Superior temporal gyrus (tissue), 1 donor: ENCODE results near the gene SHISA9.

ENCODE experiments used
- DNase-seq: peaks from one replicate; pipeline ENCODE4 v3.0.0-alpha.2; 2016; ENCODE audit errors: extremely low spot score

Gene SHISA9

DNA sequence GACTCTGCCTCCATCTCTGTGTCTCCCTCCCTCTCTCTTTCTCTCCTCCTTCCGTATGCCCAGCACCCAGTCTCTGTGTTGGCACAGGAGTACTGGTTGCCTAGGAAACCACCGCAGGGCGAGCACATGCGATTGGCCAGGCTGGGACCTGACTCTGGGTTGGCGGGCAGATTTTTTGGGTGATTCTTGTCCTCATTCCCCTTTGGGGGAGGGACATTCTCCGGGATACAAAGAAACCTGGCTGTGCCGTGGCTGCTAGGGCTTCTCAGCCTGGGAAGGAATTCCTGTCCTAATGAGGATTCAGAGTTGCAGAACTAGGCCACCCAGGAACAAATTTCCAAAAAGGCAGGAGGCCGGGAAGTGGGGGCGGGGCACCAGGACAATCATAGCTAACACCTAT is 168.9 kb downstream of the SHISA9 start:
- peak; percentile 67 for DNase-seq

DNA sequence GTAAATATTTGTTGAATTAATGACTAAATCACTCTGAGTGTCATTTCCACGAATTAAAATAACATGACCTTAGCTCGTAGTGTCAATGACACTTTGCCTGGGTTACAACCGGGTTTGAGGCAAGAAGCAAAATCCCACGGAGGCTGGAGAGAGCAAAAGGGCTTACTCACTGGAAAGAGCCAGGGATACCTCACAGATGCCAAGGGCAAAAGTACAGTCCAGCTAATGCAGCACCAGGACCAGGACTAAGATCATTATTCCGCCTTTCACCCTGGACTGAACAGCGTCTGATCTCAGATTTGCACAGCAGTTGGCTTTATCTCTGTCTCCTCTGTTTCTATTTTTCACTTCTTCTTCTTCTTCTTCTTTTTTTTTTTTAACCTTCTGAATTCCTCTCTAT is 175.5 kb downstream of the SHISA9 start:
- no peak for DNase-seq

DNA sequence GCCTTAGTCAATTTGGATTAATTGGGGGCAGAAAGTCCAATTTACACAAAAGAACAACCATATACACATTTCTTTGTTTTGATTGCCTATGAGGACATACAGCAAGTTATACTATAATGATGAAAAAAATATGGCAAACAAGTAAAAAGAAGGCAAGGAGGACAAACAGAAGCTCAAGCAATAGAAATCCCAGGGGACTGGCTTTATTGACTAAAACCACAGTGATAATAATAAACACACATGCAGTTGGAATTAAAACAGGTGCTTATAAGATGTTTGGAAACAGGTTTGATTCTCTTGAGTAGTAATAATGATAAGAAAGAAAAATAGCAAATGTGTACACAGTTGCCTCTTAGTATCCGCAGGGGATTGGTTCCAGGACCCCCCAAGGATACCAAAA is 176.4 kb downstream of the SHISA9 start:
- no peak for DNase-seq

DNA sequence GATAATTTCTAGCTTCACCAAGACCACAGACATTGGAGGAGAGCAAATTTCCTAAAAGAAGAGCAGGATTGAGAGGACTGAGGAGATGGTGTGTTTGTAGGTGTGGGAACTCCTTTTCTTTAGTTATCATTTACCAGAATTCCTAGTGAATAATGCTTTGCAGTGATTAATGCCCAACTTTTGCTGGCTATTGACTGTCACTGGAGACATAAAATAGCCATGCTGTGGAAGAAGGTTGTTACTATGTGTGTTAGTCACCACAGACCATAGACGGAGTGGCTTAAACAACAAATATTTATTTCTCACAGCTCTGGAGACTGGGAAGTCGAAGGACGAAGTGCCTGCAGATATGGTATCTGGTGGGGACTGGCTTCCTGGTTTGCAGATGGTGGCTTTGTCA is 179.1 kb downstream of the SHISA9 start:
- no peak for DNase-seq

DNA sequence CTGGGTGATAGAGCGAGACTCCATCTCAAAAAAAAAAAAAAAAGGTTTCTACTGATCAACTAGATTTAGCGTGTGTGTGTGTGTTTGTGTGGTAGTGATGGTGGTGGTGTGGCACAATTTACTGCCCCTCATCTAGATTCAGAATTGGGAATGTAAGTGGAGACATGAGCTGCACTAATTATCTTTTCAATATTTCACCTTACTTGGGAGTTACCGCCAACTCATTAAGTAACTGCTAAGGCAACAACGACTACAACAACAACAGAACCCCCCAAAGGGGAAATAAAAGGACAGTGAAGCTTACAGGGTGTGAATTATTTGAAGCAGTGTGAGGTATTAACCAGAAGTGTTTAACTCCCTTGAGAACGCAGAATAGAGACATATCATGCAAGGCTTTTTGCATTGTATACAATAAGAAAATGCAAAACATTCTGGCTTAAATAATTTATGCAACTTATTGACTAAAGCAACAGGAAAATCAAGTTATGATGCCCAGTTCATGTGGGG is 180.5 kb downstream of the SHISA9 start:
- DNase-seq: no peak

DNA sequence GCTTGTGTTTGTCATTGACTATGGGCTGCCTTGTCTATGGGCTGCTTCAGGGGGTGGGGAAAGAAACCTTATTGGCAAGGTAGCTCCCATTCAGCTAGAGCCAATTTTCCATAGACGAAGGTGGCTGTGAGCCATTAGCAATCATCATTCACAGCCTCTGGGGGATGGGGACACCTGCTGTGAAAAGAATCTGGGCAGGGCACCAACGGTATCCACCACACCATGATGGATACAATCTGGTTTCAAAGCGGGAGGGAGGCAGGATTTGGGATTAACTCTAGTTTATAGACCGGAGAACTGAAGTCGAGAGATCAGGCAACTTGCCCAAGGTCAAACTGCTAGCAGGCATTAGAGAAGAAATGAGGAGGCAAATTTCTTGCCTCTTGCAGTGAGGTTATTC is 182.3 kb downstream of the SHISA9 start:
- DNase-seq: no peak

DNA sequence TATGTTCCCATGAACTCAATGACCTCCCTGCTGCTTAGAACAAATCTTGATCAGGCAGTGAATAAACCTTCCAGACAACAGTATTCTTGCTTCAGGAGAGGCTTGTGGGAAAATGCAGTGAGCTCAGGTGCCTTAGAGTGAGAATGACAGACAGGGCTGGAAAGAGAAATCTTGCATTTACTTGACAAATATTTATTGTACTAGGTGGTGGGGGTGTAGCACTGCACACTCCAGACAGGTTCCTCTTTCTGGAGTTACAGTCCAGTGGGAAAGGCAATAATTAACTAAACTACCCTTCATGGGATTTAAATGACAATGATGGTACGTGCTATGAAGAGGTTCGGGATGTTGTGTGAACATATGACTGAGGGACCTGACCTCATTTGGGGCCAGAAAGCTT is 182.9 kb downstream of the SHISA9 start:
- no peak for DNase-seq

DNA sequence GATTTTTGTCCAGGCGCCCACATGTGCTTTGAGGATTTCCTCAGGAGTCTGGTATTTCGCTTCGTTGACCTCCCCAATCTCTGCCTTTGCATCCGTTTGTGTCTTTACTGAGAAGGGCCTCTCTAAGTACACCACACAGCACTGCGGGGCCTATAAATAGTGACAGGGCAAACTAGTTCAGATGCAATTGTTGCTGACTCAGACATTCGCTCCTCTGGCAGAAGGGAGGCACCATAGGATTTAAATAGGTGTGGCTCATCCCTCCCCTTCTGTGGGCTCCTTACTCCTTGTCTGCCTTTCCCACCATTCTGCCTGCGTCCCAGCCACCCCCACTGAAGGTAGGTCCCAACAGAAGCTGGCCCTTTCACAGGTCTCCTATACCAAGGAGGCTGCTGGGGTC is 192.3 kb downstream of the SHISA9 start:
- DNase-seq: no peak

DNA sequence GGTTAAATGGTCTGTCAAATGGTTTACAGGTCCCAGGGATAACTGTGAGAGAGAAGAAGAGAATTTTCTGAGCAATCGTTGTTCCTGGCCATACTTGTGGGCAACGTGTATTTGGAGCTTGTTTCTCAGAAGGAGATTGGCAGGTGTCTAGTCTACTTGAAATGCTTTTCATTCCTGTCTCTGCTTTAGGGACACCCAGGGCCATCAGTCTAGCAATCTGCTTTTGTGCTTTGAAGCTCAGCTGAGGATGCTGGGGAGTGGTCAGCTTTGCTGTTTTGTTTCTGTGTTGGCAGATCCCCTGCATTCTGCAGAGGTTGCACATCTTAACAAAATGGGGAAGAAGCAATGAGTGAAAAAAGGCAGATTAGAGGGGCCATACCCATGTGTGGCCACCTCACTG is 193.7 kb downstream of the SHISA9 start:
- no peak for DNase-seq

DNA sequence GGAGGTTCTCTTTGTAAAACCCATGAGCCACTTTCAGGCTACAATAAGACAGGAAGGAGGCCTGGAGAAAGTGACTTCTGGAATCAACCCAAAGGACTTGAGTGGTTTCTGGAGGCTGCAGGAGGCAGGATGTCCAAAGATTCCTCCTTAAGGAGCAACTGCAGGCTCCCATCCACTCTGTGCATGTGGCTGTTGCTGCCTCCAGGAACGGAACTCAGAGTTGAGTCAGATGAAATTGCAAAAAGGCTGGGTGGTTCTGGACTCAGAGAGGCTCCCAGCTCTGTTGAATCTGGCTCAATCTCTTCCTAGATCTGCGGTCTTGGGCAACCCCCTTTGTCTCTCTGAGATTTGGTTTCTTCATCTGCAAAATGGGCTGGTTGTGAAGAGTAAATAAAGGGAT is 197.1 kb downstream of the SHISA9 start:
- DNase-seq: no peak

DNA sequence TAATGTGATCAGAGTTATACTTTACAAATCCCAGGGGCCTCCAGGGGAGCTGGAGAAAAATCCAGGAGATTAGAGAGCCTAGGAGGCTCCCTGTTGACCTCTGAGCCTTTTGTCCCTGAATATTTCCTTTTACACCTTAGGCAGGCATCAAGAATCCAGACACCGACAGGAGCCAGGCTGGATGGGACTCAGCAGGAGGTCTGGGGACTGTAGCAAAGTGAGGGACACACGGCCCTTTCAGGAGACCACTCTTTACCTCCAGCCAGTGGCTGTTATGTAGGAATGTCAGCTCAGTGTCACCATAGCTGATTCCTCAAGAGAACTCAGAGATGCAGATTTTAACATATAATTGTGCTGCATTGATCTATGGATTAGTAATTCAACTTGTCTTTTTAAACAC is 198.4 kb downstream of the SHISA9 start:
- DNase-seq: no peak

DNA sequence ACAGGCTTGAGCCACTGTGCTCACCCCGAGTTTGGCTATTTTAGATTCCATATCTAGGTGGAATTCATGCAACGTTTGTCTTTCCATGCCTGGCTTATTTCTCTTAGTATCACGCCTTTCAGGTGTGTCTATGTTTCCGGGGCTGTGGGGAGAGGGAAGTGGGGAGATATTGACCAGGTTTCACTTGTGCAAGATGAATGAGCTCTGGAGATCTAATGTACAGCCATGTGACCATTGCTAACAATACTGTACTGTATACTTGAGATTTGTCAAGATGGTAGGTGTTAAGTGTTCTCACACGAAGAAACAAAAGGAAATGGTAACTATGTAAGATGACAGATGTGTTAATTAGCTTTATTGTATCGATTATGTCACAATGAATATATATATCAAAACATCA is 199.6 kb downstream of the SHISA9 start:
- no peak for DNase-seq

DNA sequence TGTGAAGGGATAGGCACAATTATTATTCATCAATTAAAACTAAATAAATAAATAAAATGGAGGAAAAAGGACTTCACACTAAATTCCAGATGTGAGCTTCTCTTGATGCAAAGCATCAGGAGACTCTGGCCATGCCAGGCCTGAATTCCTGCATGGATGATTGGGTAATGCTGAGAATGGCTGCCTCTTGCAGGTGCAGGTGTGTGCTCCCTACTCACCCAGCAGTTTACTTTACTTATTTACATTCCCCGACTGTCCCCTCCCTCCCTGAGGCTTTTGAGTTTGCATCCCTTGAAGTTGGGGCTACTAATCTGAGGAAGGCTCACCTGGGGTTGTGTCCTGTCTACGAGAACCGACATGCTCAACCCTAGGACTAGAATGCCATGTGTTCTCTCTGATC is 200.4 kb downstream of the SHISA9 start:
- DNase-seq: no peak

DNA sequence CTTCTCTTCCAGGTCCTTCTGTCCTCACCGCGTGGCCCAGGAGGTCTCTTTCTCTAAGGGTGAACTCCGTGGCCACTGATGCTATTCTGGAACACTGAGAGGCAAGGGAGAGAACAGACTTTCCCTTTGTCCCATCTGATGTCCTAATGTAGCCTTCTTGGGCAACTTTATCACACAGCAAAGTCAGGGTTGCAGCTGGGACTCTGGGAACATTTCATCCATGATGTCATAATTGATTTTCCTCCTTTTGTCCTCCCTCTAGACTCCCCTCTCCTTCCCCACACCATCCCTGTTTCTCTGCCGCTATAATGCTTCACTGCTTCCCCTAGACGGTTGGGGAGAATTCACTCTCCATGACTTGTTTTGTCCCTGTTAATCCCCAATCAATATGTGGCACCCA is 201.0 kb downstream of the SHISA9 start:
- no peak for DNase-seq

DNA sequence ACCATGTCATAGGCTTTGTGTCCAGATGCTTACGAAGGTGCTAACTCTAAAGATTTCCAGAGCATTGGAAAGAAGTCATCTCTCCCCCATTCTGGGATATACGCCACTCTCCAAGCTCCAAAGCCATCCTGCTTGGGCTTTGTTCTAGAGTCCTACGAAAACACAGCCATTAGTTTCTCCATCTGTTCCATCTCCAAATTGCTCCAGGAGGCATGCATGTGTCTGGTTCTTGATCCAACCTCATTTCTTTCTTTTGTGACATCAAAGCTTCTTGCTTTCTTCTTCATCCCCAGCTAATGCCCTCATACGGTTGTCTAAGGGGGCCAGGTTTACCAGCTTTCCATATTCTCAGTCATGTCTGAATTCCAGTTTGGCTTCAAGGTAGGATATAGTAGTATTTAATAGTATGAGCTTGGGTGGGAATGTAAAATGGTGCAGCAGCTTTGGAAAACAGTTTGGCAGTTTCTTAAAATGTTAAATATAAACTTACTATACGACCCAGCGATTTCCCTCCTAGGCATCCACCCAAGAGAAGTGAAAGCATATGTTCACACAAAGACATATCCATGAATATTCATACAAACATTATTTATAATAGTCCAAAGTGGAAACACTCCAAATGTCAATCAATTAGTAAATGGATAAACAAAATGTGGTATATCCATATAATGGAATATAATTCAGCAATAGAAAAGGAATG is 202.6 kb downstream of the SHISA9 start:
- DNase-seq: no peak

DNA sequence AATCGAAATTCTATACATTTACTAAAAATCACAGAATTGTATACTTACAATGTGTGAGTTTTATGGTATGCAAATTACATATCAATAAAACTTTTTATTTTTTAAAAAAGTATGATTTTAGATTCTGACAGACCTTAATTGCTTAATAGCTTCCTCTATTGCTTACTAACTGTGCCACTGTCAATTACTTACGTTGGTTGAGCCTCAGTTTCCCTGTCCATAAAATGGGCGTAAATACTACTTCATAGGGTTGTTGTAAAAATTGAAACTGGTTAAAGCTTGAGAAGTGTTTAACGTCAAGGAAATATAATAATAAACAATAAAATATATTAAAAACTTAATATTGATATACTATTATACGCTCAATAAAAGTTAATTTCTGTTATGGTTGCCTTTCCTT is 203.4 kb downstream of the SHISA9 start:
- no peak for DNase-seq

DNA sequence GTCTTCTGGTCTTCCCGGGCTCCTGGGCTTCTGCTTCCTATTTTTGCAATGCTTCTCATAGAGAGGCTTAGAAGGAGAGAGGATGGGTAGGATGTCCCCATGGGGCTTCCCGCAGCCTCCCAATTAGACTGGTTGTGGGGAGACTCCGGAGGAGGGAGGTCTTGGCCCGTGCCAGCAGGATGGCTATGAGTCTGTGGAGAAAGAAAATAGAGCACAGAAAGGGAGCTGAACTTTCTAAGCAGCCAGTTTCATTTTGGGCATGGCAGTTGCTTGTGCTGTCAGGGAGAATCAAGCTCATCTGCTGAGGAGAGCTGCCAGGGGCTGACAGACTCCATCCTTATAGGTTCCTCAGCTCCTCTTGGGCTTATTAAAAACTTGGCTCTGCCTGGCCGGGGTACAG is 204.0 kb downstream of the SHISA9 start:
- no peak for DNase-seq

DNA sequence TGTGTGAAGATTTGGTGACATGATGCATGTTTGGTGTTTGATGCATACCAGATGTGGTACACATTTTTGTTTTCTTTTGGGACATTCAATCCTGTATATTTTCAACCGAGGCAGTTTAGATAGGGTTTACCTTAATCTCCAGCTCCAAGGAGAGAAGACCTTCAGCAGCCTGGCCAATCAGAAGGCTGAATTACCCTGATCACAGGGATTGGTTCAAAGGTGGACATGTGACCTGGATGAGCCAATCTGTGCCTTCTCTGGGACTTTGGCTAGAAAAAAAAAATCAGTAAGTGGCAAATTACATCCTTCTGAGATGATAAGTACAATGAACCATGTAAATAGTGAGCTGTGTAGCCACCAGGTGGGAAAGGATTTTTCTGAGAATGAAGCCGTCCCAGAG is 205.1 kb downstream of the SHISA9 start:
- DNase-seq: no peak

DNA sequence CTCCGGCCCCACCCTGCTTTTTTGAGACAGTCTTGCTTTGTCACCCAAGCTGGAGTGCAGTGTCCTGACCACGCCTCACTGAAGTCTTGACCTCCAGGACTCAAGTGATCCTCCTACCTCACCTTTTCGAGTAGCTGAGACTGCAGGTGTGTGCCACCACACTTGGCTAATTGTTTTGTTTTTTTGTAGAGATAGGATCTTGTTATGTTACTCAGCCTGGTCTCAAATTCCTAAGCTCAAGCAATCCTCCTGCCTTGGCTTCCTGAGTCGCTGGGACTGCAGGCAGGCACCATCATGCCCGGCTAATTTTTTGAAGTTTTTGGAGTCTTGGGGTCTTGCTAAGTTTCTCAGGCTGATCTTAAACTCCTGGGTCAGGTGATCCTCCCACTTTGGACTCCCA is 206.7 kb downstream of the SHISA9 start:
- DNase-seq: no peak

DNA sequence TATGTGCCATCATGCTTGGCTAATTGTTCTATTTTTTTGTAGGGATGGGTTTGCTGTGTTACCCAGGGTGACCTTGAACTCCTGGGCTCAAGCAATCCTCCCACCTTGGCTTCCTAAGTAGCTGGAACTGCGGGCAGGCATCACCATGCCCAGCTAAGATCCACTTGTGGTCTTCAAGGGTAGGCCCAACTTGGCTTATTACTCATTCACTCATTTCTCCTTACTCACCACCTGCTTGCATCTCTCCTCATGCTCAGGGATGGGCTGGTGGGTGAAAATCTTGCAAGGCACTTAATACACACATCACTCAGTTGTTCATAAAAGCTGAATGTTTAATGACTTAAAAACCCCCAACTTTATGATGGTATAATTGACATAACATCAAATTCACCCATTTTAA is 207.8 kb downstream of the SHISA9 start:
- DNase-seq: no peak

DNA sequence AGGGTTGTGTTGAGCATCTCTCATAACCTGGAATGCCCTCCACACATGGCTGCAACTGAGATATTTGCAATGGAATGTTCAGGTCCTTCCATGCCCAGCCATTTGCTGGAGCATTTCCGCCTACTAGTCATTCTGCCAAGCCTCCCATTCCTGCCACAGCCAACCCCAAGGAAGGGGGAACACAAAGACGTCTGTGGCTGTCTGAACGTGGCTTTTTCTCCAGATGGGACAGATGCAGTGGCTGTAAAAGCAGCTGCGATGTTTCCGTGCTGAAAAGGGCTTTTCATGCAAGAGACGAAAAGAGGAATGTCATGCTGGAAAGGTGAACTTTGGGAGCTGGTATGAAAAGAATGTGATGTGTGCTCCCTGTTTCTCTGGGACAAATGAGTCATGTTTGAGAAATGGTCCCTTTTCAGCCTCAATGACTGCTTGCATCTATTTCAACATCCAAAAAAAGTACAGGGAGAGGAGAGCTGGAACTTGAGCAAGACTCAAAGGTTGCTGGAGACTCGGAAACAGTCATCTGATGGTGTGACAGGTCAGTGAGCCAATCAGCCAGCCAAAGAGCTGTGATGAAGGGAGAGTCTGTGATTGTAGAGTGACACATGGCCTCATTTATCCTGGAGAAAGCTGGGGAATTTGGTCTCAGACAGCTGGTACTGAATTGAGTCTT is 208.9 kb downstream of the SHISA9 start:
- DNase-seq: peak; percentile 36

DNA sequence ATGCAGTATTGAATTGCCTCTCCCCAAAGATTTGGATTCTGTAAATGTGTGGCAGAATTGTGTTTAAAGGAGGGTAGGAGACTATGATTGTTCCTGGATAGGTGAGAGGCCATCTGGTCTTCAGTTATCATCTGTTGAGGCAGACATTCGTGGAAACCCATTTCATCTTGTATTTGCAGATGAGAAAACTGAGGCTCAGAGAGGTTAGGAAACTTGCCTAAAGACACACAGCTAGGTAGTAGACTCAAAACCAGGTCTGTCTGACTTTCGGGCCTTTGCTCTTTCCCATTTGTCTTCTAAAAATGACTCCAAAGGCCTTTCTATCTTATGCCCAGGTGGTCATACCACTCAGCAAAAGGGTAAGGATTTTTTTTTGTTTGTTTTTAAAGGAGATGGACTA is 210.3 kb downstream of the SHISA9 start:
- DNase-seq: no peak

DNA sequence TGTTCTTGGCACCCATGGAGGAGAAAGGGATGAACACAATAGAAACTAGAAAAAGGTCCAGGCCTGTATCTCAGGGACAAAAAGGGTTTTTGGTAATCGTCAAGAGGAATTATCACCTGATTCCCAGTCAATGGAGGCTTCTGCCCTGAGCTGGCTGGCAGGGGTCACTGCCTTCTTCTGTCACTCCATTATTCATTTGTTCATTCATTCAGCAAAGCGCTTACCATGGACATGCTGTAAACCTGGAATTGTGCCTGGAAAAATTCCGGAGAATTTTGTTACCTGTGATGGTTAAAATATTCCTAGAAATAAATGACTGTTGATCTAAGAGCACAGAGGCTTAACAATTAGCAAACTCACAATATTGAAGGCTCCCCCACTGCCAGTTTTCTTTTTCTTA is 212.3 kb downstream of the SHISA9 start:
- no peak for DNase-seq

DNA sequence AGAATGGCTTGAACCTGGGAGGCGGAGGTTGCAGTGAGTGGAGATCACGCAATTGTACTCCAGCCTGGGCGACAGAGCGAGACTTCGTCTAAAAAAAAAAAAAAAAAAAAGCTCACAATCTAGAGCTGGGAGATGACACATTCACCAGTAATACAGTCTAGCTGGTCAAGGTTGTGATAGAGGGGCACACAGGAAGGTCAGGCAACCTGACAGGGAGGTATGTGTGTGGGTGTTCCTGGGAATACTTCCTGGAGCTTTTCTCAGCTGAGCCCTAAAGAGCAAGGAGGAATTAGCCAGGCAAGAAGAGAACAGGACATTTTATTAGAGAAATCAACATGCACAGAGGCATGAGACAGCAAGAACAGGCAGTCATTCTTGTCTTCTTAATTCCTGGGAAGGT is 216.7 kb downstream of the SHISA9 start:
- DNase-seq: no peak
